Mucosa of descending colon (tissue), 3 donors: ENCODE results near the gene RNF25. TPM values are rescaled to one million over a fixed set of nuclear protein-coding genes. Genes with fewer than 3 reads are reported as not detected.
A peak's percentile ranks its signal among the peaks of the same experiment; 100 is the strongest.

Source experiments
- ATAC-seq: fragments of 200-7000 bp; cut with Tn5 transposase; one replicate; pipeline ENCODE4 v1.9.1; 2020; ENCODE audit warnings: mild to moderate bottlenecking, moderate library complexity
- DNase-seq, 3 donors: peaks; one replicate each; pipeline ENCODE4 v3.0.0-alpha.2; 2020
- H3K36me3 ChIP-seq: fragments of 200-600 bp; one replicate; pipeline ENCODE4 v1.8.0; 2021; ENCODE audit warnings: low read depth, mild to moderate bottlenecking
- H3K4me1 ChIP-seq: fragments of 200-600 bp; one replicate; pipeline ENCODE4 v1.8.0; 2021; ENCODE audit warnings: low read depth, mild to moderate bottlenecking
- H3K4me3 ChIP-seq: fragments of 200-600 bp; one replicate; pipeline ENCODE4 v1.8.0; 2021; ENCODE audit warnings: mild to moderate bottlenecking
- H3K9me3 ChIP-seq: fragments of 200-600 bp; one replicate; pipeline ENCODE4 v1.8.0; 2021; ENCODE audit warnings: mild to moderate bottlenecking
- intact Hi-C, 2 donors: fragments of 100-400 bp; cut with DNase I in 1 of 2; cut with micrococcal nuclease in 1 of 2; formaldehyde crosslinking; loops; one replicate each; pipeline versions ENCODE4 v1.11.0 to v1.11.1; 2022; cut with DNase I, micrococcal nuclease
- total RNA-seq, 3 donors: library from RNA; stranded (reverse); fragmentation: NEBNext Ultra II Directional in 2 of 3; extraction: Animal tissue kit (Norgen Biotek cat#: 25700) in 2 of 3; gene quantifications; one replicate each; pipeline versions ENCODE4 v1.2.1 to v1.2.4, GENCODE V29; 2021 to 2023
- TF ChIP-seq, protein P1 (sequence below): fragments of 200-600 bp; IDR thresholded peaks from one replicate; pipeline ENCODE4 v1.8.0; 2022; ENCODE audit warnings: antibody characterized with exemption, mild to moderate bottlenecking
- donor health status: DM: no; HTN: no; CAD: no; lungs with moderate emphysema.
- donor health status: DM: no; HTN: no; CAD: no.
- donor health status: DM: no; HTN: yes; CAD: no.

RNF25 gene
- total RNA-seq, 3 donors from 2014 or later = 11.5 to 21.2 (median 15.5) TPM

DNA sequence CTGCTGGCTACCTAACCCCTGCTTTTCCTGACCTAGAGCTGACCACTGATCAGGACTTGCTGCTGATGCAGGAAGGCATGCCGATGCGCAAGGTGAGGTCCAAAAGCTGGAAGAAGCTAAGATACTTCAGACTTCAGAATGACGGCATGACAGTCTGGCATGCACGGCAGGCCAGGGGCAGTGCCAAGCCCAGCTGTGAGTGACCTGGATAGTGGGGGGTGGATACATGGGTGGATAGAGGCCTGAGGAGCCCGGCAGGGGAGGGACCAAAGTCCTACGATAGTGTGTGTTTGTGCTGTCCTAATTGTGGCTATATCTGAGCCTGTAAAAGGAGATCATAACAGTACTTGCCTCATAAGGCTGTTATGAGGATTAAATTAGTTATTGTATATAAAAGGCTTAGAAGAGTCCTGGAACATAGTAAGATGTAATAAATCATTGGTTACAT is 55.9 kb downstream of the RNF25 start:
- Histone ChIP-seq H3K36me3 (no peaks in the 10 kb centered on the region), H3K9me3 (no peaks in the 10 kb centered on the region), H3K4me3 (no peak overlapping the region), H3K4me1 (no peaks in the 10 kb centered on the region)
- intact Hi-C loops = no loop called here
- DNase-seq = peak in 2 of 3 donors; percentile 56 to 59
- ATAC-seq = peak; percentile 97
- TF ChIP-seq, protein P1, sequence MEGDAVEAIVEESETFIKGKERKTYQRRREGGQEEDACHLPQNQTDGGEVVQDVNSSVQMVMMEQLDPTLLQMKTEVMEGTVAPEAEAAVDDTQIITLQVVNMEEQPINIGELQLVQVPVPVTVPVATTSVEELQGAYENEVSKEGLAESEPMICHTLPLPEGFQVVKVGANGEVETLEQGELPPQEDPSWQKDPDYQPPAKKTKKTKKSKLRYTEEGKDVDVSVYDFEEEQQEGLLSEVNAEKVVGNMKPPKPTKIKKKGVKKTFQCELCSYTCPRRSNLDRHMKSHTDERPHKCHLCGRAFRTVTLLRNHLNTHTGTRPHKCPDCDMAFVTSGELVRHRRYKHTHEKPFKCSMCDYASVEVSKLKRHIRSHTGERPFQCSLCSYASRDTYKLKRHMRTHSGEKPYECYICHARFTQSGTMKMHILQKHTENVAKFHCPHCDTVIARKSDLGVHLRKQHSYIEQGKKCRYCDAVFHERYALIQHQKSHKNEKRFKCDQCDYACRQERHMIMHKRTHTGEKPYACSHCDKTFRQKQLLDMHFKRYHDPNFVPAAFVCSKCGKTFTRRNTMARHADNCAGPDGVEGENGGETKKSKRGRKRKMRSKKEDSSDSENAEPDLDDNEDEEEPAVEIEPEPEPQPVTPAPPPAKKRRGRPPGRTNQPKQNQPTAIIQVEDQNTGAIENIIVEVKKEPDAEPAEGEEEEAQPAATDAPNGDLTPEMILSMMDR = no peak

Other genes starting within 250 kb of the RNF25 start
- 10 to 100 TPM; 11.5 to 14.3 (median 11.6) TPM for gene USP37, start 103.7 kb downstream of the RNF25 start, total RNA-seq
- 10 to 100 TPM; 31.0 to 41.8 (median 37.8) TPM for gene CNOT9, start 103.2 kb downstream of the RNF25 start, total RNA-seq
- gene PLCD4, start 64.1 kb downstream of the RNF25 start, total RNA-seq = 10 to 100 TPM in 1 of 3 donors, 1 to 10 TPM in 2; 1.2 to 41.2 (median 2.2) TPM
- gene ZNF142, start 12.4 kb downstream of the RNF25 start, total RNA-seq = 10 to 100 TPM; 16.4 to 25.0 (median 19.7) TPM
- gene BCS1L, start 12.3 kb downstream of the RNF25 start, total RNA-seq = 10 to 100 TPM; 32.9 to 54.0 (median 39.8) TPM
- 10 to 100 TPM; 24.6 to 48.5 (median 35.1) TPM for gene STK36, start 84 bp upstream of the RNF25 start, total RNA-seq
- 10 to 100 TPM; 21.0 to 30.1 (median 23.8) TPM for gene TTLL4, start 38.8 kb upstream of the RNF25 start, total RNA-seq
- gene CYP27A1, start 110.1 kb upstream of the RNF25 start, total RNA-seq = 10 to 100 TPM; 31.0 to 70.0 (median 37.7) TPM
- not detected for gene PRKAG3, start 159.8 kb upstream of the RNF25 start, total RNA-seq
- 1 to 10 TPM in 1 of 3 donors, under 1 TPM in 2; 0.39 to 5.7 (median 0.41) TPM for gene WNT6, start 187.8 kb upstream of the RNF25 start, total RNA-seq
- gene WNT10A, start 208.8 kb upstream of the RNF25 start, total RNA-seq = 1 to 10 TPM in 1 of 3 donors, under 1 TPM in 2; 0.17 to 1.1 (median 0.22) TPM